Right lobe of liver (tissue), 6 donors: ENCODE data around the gene MYO15A. TPM values are rescaled to one million over a fixed set of nuclear protein-coding genes. Genes with fewer than 3 reads are reported as not detected.

Experiments used
- ATAC-seq, 4 donors: fragments of 200-7000 bp; cut with Tn5 transposase; one replicate each; pipeline ENCODE4 v1.9.1; 2020; ENCODE audit warnings: mild to moderate bottlenecking in 4 of 4, moderate library complexity in 4 of 4
- DNase-seq, 3 donors: peaks; one replicate each; pipeline ENCODE4 v3.0.0-alpha.2; 2020
- H3K27ac ChIP-seq, 3 donors: fragments of 200-600 bp; one replicate each; pipeline ENCODE4 v1.8.0; 2022
- H3K27me3 ChIP-seq, 2 donors: fragments of 200-600 bp; one replicate each; pipeline ENCODE4 v1.8.0; 2022
- H3K36me3 ChIP-seq, 4 donors: fragments of 200-600 bp; sonication (generic) in 1 of 4; one replicate each; pipeline versions ENCODE4 v1.5.1 to v1.8.0; 2017 to 2022; ENCODE audit warnings: control low read depth in 1 of 4
- H3K4me1 ChIP-seq, 4 donors: fragments of 200-600 bp; sonication (generic) in 1 of 4; one replicate each; pipeline versions ENCODE4 v1.5.1 to v1.8.0; 2017 to 2022; ENCODE audit warnings: control low read depth in 1 of 4
- H3K4me3 ChIP-seq, 3 donors: fragments of 200-600 bp; one replicate each; pipeline ENCODE4 v1.8.0; 2022
- H3K9me3 ChIP-seq, 4 donors: fragments of 200-600 bp; sonication (generic) in 1 of 4; one replicate each; pipeline versions ENCODE4 v1.5.1 to v1.8.0; 2017 to 2022; ENCODE audit warnings: control low read depth in 1 of 4
- CTCF ChIP-seq, 4 donors: fragments of 200-600 bp in 3 of 4; fragments of 450-650 bp in 1 of 4; IDR thresholded peaks; one replicate each; pipeline versions ENCODE4 v1.5.1 to v1.8.0; 2016 to 2022; ENCODE audit warnings: antibody characterized with exemption in 4 of 4, mild to moderate bottlenecking in 2 of 4
- POLR2A ChIP-seq: fragments of 450-650 bp; IDR thresholded peaks from one replicate; pipeline ENCODE4 v1.6.1; 2017; ENCODE audit warnings: antibody characterized with exemption, mild to moderate bottlenecking
- WGBS: methylation state at CpG from one replicate; pipeline ENCODE4 v1.1.6; 2018; ENCODE audit warnings: low coverage, low lambda C conversion rate; ENCODE audit not compliant: insufficient coverage; ENCODE audit errors: missing lambda C conversion rate; 5-methylcytosine and 5-hydroxymethylcytosine counted together
- intact Hi-C, 2 donors: fragments of 100-400 bp; cut with DNase I; formaldehyde crosslinking; loops; one replicate each; pipeline versions ENCODE4 v1.11.2 to v1.14.1; 2022
- total RNA-seq, 6 experiments: library from RNA; depleted of rRNA in 2 of 6; stranded (reverse); fragments of >200 nt in 2 of 6; fragmentation: NEBNext Ultra II Directional in 3 of 6; extraction: Animal tissue kit (Norgen Biotek cat#: 25700) in 3 of 6; gene quantifications; one replicate each; pipeline versions ENCODE4 v1.1.0 to v1.2.4, GENCODE V29; 2016 to 2023
- donor health status: DM: no; HTN: yes; CAD: no.
- donor health status: DM: no; HTN: no; CAD: no.
- donor health status: DM: no; HTN: no; CAD: no.
- donor health status: DM: no; HTN: yes; CAD: no.
- donor health status: DM: no; HTN: yes; CAD: no.

The MYO15A gene
- total RNA-seq, 6 experiments from 2014 or later: 0.19 to 6.2 (median 1.5) TPM

GRCh38 chr17:18065546-18065945, 43.0 kb upstream of the MYO15A start:
- WGBS: 93% methylated on average over 8 of the region's 11 CpGs

GRCh38 chr17:18066866-18067265, 41.7 kb upstream of the MYO15A start:
- WGBS: no CpG with 5 or more reads among the region's 4 CpGs
- TF ChIP-seq POLR2A (no peak), CTCF (IDR thresholded peaks at IDR 0.05) (no peak)
- Histone ChIP-seq H3K27me3 (no peaks in the 10 kb centered on the region), H3K4me3 (no peak overlapping the region), H3K27ac (no peak overlapping the region), H3K4me1 (no peaks in the 10 kb centered on the region), H3K9me3 (no peaks in the 10 kb centered on the region), H3K36me3 (peaks cover 0 to 28% (median 7%) of the 10 kb centered on the region in 4 donors)
- intact Hi-C loops: no loop called here
- no peak for DNase-seq
- ATAC-seq: no peak

More at GRCh38 chr17:18065546-18065945, 43.0 kb upstream of the MYO15A start:
- no peaks in the 10 kb centered on the region for H3K27me3 ChIP-seq
- DNase-seq (no peak), ATAC-seq (no peak)
- TF ChIP-seq CTCF (IDR thresholded peaks at IDR 0.05) (no peak), POLR2A (no peak)
- no peaks in the 10 kb centered on the region for H3K4me1 ChIP-seq
- intact Hi-C loops: no loop called here
- peaks cover 0 to 38% (median 9%) of the 10 kb centered on the region in 4 donors for H3K36me3 ChIP-seq
- H3K27ac ChIP-seq: no peak overlapping the region
- no peak overlapping the region for H3K4me3 ChIP-seq
- no peaks in the 10 kb centered on the region for H3K9me3 ChIP-seq

GRCh38 chr17:18069101-18069500, 39.5 kb upstream of the MYO15A start:
- no peak for DNase-seq
- no peak for ATAC-seq
- WGBS: no CpG with 5 or more reads among the region's 2 CpGs
- intact Hi-C loops: no loop called here
- Histone ChIP-seq H3K4me3 (no peak overlapping the region), H3K27ac (no peak overlapping the region), H3K27me3 (no peaks in the 10 kb centered on the region), H3K36me3 (peaks cover 0 to 9% (median 2%) of the 10 kb centered on the region in 4 donors), H3K4me1 (no peaks in the 10 kb centered on the region), H3K9me3 (no peaks in the 10 kb centered on the region)
- TF ChIP-seq CTCF (IDR thresholded peaks at IDR 0.05) (no peak), POLR2A (no peak)

GRCh38 chr17:18070861-18071340, 37.7 kb upstream of the MYO15A start:
- Histone ChIP-seq H3K4me1 (peaks cover 0 to 2% (median 0%) of the 10 kb centered on the region in 4 donors), H3K36me3 (peaks cover 0 to 3% (median 0%) of the 10 kb centered on the region in 4 donors), H3K9me3 (no peaks in the 10 kb centered on the region), H3K27me3 (no peaks in the 10 kb centered on the region), H3K4me3 (no peak overlapping the region), H3K27ac (no peak overlapping the region)
- intact Hi-C loops: no loop called here
- no peak for ATAC-seq
- no peak for TF ChIP-seq CTCF (IDR thresholded peaks at IDR 0.05)
- TF ChIP-seq POLR2A: no peak
- DNase-seq: no peak
- WGBS: 21% methylated on average over 8 of the region's 8 CpGs

- Histone ChIP-seq H3K27ac (no peak overlapping the region), H3K4me3 (no peak overlapping the region), H3K36me3 (no peaks in the 10 kb centered on the region), H3K9me3 (no peaks in the 10 kb centered on the region), H3K4me1 (peaks cover 0 to 2% (median 0%) of the 10 kb centered on the region in 4 donors), H3K27me3 (no peaks in the 10 kb centered on the region)
- no peak for TF ChIP-seq CTCF (IDR thresholded peaks at IDR 0.05)
- no peak for TF ChIP-seq POLR2A
- ATAC-seq (no peak), DNase-seq (no peak)
- intact Hi-C loops: no loop called here
Measured at GRCh38 chr17:18071751-18072150, 36.8 kb upstream of the MYO15A start.
